H1 (cell line): ENCODE results near the gene PCSK4. TPM values are rescaled to one million over a fixed set of nuclear protein-coding genes. Genes with fewer than 3 reads are reported as not detected.
A peak's percentile ranks its signal among the peaks of the same experiment; 100 is the strongest.

ENCODE experiments used
- CTCF ChIA-PET: fragments of 300-600 bp; sonication (Branson Sonifier 250); formaldehyde crosslinking; loops from one replicate; lab custom pipeline; 2021; ENCODE audit not compliant: partially characterized antibody; lab: Charles Lee
- POLR2A ChIA-PET: fragments of 300-600 bp; sonication (Branson Sonifier 250); formaldehyde crosslinking; loops from one replicate; lab custom pipeline; 2021; ENCODE audit warnings: inconsistent platforms; ENCODE audit not compliant: partially characterized antibody; lab: Charles Lee
- DNase-seq, 2 experiments: peaks; one replicate each; pipeline versions ENCODE4 v3.0.0 to v3.0.0-alpha.2; 2010 to 2022; ENCODE audit warnings: low spot score in 2 of 2, low read depth in 1 of 2, mixed read lengths in 1 of 2
- FAIRE-seq: peaks from 2 replicates; lab custom pipeline; 2011; peaks lifted over from hg19 to GRCh38; lab: Jason Lieb, UNC
- H2AFZ ChIP-seq: 2 replicates; pipeline ENCODE4 v1.8.1; 2012; ENCODE audit warnings: low read length, inconsistent platforms
- H2AK5ac ChIP-seq: 2 replicates; pipeline ENCODE4 v1.6.1; 2013; ENCODE audit warnings: low read depth, low read length
- H2BK120ac ChIP-seq: replicated peaks from 2 replicates; pipeline ENCODE3; 2013; ENCODE audit warnings: low read depth, low read length, inconsistent platforms
- H2BK12ac ChIP-seq: 2 replicates; pipeline ENCODE4 v1.6.1; 2013; ENCODE audit warnings: low read depth, low read length
- H2BK15ac ChIP-seq: 2 replicates; pipeline ENCODE4 v1.6.1; 2013; ENCODE audit warnings: low read length
- H2BK20ac ChIP-seq: 2 replicates; pipeline ENCODE4 v1.6.1; 2013; ENCODE audit warnings: low read length
- H2BK5ac ChIP-seq: 2 replicates; pipeline ENCODE4 v1.6.1; 2013; ENCODE audit warnings: low read depth, low read length
- H3K14ac ChIP-seq: 2 replicates; pipeline ENCODE4 v1.6.1; 2013; ENCODE audit warnings: inconsistent platforms; ENCODE audit not compliant: insufficient read length
- H3K18ac ChIP-seq: 2 replicates; pipeline ENCODE4 v1.6.1; 2013; ENCODE audit warnings: low read length; ENCODE audit errors: extremely low read depth
- H3K23ac ChIP-seq: 2 replicates; pipeline ENCODE4 v1.6.1; 2013; ENCODE audit warnings: inconsistent platforms; ENCODE audit not compliant: insufficient read length
- H3K23me2 ChIP-seq: 2 replicates; pipeline ENCODE4 v1.6.1; 2013; ENCODE audit warnings: low read depth, low read length
- H3K27ac ChIP-seq: 2 replicates; pipeline ENCODE4 v1.6.1; 2011; ENCODE audit warnings: low read depth, low read length, inconsistent platforms
- H3K27me3 ChIP-seq, 4 experiments: replicated peaks in 1 of 4; 1 replicate in 1 of 4; 2 replicates in 3 of 4; pipeline versions ENCODE4 v1.6.1 to v1.8.1; 2011 to 2013; ENCODE audit warnings: low read length in 3 of 4, mild to moderate bottlenecking in 3 of 4, inconsistent platforms in 2 of 4, mixed read lengths in 2 of 4, moderate library complexity in 1 of 4; ENCODE audit not compliant: control insufficient read depth in 3 of 4, insufficient read depth in 3 of 4; ENCODE audit errors: extremely low read depth in 1 of 4
- H3K36me3 ChIP-seq, 4 experiments: 2 replicates each; pipeline versions ENCODE4 v1.6.1 to v1.8.1; 2011 to 2013; ENCODE audit warnings: mild to moderate bottlenecking in 4 of 4, low read length in 3 of 4, moderate library complexity in 2 of 4, control low read depth in 1 of 4, inconsistent platforms in 1 of 4; ENCODE audit not compliant: insufficient read depth in 4 of 4, control insufficient read depth in 2 of 4
- H3K4ac ChIP-seq: replicated peaks from 2 replicates; pipeline ENCODE3; 2013; ENCODE audit warnings: low read length, low read depth, mixed read lengths, inconsistent platforms; ENCODE audit not compliant: insufficient read length
- H3K4me1 ChIP-seq, 4 experiments: replicated peaks in 1 of 4; 1 replicate in 1 of 4; 2 replicates in 3 of 4; pipeline versions ENCODE4 v1.6.1 to v1.8.1; 2011 to 2013; ENCODE audit warnings: low read length in 3 of 4, inconsistent platforms in 2 of 4, mixed read lengths in 1 of 4; ENCODE audit not compliant: insufficient read depth in 4 of 4, control insufficient read depth in 3 of 4
- H3K4me2 ChIP-seq, 2 experiments: 2 replicates each; pipeline versions ENCODE4 v1.6.1 to v1.8.1; 2011 to 2013; ENCODE audit warnings: low read depth in 2 of 2, low read length in 2 of 2, control low read depth in 1 of 2, inconsistent platforms in 1 of 2, mild to moderate bottlenecking in 1 of 2; ENCODE audit not compliant: insufficient read depth in 1 of 2
- H3K4me3 ChIP-seq, 4 experiments: fragments of 200-600, 300-600 bp in 1 of 4; sonication (generic), shearing (Covaris generic), sonication (Bioruptor Twin) in 1 of 4; 2 replicates each; pipeline versions ENCODE4 v1.5.1 to v1.8.1; 2011 to 2016; ENCODE audit warnings: low read length in 4 of 4, low read depth in 3 of 4, control low read depth in 2 of 4, inconsistent platforms in 2 of 4, mild to moderate bottlenecking in 2 of 4, mixed read lengths in 1 of 4, moderate library complexity in 1 of 4; ENCODE audit not compliant: insufficient read depth in 2 of 4; ENCODE audit errors: extremely low read depth in 1 of 4
- H3K56ac ChIP-seq: replicated peaks from 2 replicates; pipeline ENCODE3; 2013; ENCODE audit warnings: low read depth, mild to moderate bottlenecking, mixed read lengths, low read length, inconsistent platforms; ENCODE audit not compliant: insufficient read length
- H3K79me1 ChIP-seq: 2 replicates; pipeline ENCODE4 v1.6.1; 2013; ENCODE audit warnings: low read depth, low read length, control low read depth
- H3K79me2 ChIP-seq, 2 experiments: 2 replicates each; pipeline versions ENCODE4 v1.6.1 to v1.8.1; 2012 to 2013; ENCODE audit warnings: low read length in 2 of 2, mild to moderate bottlenecking in 2 of 2, inconsistent platforms in 1 of 2; ENCODE audit not compliant: insufficient read depth in 2 of 2, control insufficient read depth in 1 of 2
- H3K9ac ChIP-seq, 4 experiments: replicated peaks in 1 of 4; 1 replicate in 1 of 4; 2 replicates in 3 of 4; pipeline versions ENCODE4 v1.6.1 to v1.8.1; 2011 to 2013; ENCODE audit warnings: low read depth in 3 of 4, low read length in 3 of 4, control low read depth in 2 of 4, mild to moderate bottlenecking in 2 of 4, moderate library complexity in 2 of 4, inconsistent platforms in 1 of 4; ENCODE audit errors: extremely low read depth in 1 of 4
- H3K9me3 ChIP-seq, 2 experiments: 2 replicates each; pipeline versions ENCODE4 v1.6.1 to v1.8.1; 2012 to 2013; ENCODE audit warnings: mild to moderate bottlenecking in 2 of 2, moderate library complexity in 2 of 2, control low read depth in 1 of 2, inconsistent platforms in 1 of 2, low read depth in 1 of 2, low read length in 1 of 2, mixed read lengths in 1 of 2; ENCODE audit not compliant: insufficient read depth in 2 of 2
- H4K20me1 ChIP-seq, 2 experiments: replicated peaks in 1 of 2; 2 replicates each; pipeline versions ENCODE3 to v1.8.1; 2011 to 2013; ENCODE audit warnings: inconsistent platforms in 2 of 2, low read length in 2 of 2, mild to moderate bottlenecking in 1 of 2; ENCODE audit not compliant: insufficient read depth in 2 of 2, control insufficient read depth in 1 of 2
- H4K5ac ChIP-seq: 2 replicates; pipeline ENCODE4 v1.6.1; 2013; ENCODE audit warnings: low read length, low read depth, mixed read lengths, inconsistent platforms; ENCODE audit not compliant: insufficient read length
- H4K8ac ChIP-seq: 2 replicates; pipeline ENCODE4 v1.8.0; 2013; ENCODE audit warnings: mild to moderate bottlenecking, moderate library complexity, low read length, inconsistent platforms; ENCODE audit not compliant: insufficient read depth; ENCODE audit errors: extremely low read depth
- H4K91ac ChIP-seq: replicated peaks from 2 replicates; pipeline ENCODE3; 2013; ENCODE audit warnings: low read length, mixed read lengths, inconsistent platforms; ENCODE audit not compliant: insufficient read length
- ASH2L ChIP-seq: fragments of 200-600, 300-600 bp; sonication (generic); IDR thresholded peaks from one replicate; pipeline ENCODE4 v1.7.1; 2017; ENCODE audit warnings: low read length
- CBX8 ChIP-seq: fragments of 300-800, 300-1000 bp; sonication (generic); IDR thresholded peaks from 2 replicates; pipeline ENCODE4 v1.7.1; 2016; ENCODE audit warnings: low read depth, low read length, borderline replicate concordance
- CEBPB ChIP-seq: IDR thresholded peaks from 2 replicates; pipeline ENCODE4 v1.6.1; 2012; ENCODE audit warnings: low read depth, low read length
- CHD1 ChIP-seq: IDR thresholded peaks from 2 replicates; pipeline ENCODE4 v1.6.1; 2012; ENCODE audit warnings: low read depth, low read length, improper control_type of control experiment
- GABPA ChIP-seq: IDR thresholded peaks from 2 replicates; pipeline ENCODE4 v1.6.1; 2011; ENCODE audit warnings: mild to moderate bottlenecking, low read length, moderate library complexity, borderline replicate concordance; ENCODE audit not compliant: insufficient read depth
- JUN ChIP-seq: IDR thresholded peaks from 2 replicates; pipeline ENCODE4 v1.6.1; 2011; ENCODE audit warnings: low read depth, mild to moderate bottlenecking, improper control_type of control experiment, low read length
- NANOG ChIP-seq: IDR thresholded peaks from 2 replicates; pipeline ENCODE4 v1.6.1; 2011; ENCODE audit warnings: low read length, low read depth, mild to moderate bottlenecking, inconsistent platforms; ENCODE audit not compliant: insufficient read depth, poor library complexity, severe bottlenecking
- SAP30 ChIP-seq: fragments of 300-600 bp; sonication (generic); IDR thresholded peaks from 2 replicates; pipeline ENCODE4 v1.7.1; 2012; ENCODE audit warnings: low read length, moderate library complexity, mild to moderate bottlenecking, inconsistent platforms; ENCODE audit not compliant: insufficient read depth, insufficient replicate concordance
- SP2 ChIP-seq: IDR thresholded peaks from 2 replicates; pipeline ENCODE4 v1.6.1; 2012; ENCODE audit warnings: mild to moderate bottlenecking, low read length, inconsistent platforms
- SP4 ChIP-seq: IDR thresholded peaks from 2 replicates; pipeline ENCODE4 v1.6.1; 2012; ENCODE audit warnings: low read length, inconsistent platforms
- TEAD4 ChIP-seq: IDR thresholded peaks from 2 replicates; pipeline ENCODE4 v1.6.1; 2012; ENCODE audit warnings: low read depth, low read length, inconsistent platforms, mixed read lengths
- YY1 ChIP-seq: IDR thresholded peaks from 2 replicates; pipeline ENCODE4 v1.6.1; 2011; ENCODE audit warnings: low read depth, mild to moderate bottlenecking, low read length
- WGBS, 2 experiments: shearing (Covaris generic) in 1 of 2; methylation state at CpG; one replicate each; pipeline versions ENCODE4 v1.1.6 to v1.1.7; 2013 to 2015; ENCODE audit warnings: low lambda C conversion rate in 2 of 2, mixed read lengths in 2 of 2, inconsistent platforms in 1 of 2, low coverage in 1 of 2, missing lambda C conversion rate in 1 of 2; ENCODE audit not compliant: insufficient replicate concordance in 2 of 2, insufficient coverage in 1 of 2, insufficient read length in 1 of 2; ENCODE audit errors: extremely low coverage in 1 of 2, missing lambda C conversion rate in 1 of 2; 5-methylcytosine and 5-hydroxymethylcytosine counted together
- polyA plus RNA-seq, 7 experiments: library from polyadenylated mRNA; depleted of rRNA in 3 of 7; stranded (reverse) in 5 of 7; unstranded in 2 of 7; fragments of >200 nt in 5 of 7; fragments of 200-250 nt in 2 of 7; gene quantifications; 1 replicate in 5 of 7; 2 replicates in 1 of 7; 4 replicates in 1 of 7; pipeline versions ENCODE4 v1.2.1 to v1.2.3, GENCODE V29; 2011 to 2013; ENCODE audit warnings: missing spikeins in 2 of 7, mixed read lengths in 2 of 7
- total RNA-seq: library from RNA; stranded (reverse); fragmentation: NEBNext Ultra II Directional; extraction: Animal tissue kit (Norgen Biotek cat#: 25700); gene quantifications from 2 replicates; pipeline ENCODE4 v1.2.1, GENCODE V29; 2021

PCSK4 gene
- total and polyA plus RNA-seq, 2 of the 8 experiments (the other 6 are each of a cell fraction or from before 2014, with no cell fraction given) = 9.8 to 10.7 TPM

DNA sequence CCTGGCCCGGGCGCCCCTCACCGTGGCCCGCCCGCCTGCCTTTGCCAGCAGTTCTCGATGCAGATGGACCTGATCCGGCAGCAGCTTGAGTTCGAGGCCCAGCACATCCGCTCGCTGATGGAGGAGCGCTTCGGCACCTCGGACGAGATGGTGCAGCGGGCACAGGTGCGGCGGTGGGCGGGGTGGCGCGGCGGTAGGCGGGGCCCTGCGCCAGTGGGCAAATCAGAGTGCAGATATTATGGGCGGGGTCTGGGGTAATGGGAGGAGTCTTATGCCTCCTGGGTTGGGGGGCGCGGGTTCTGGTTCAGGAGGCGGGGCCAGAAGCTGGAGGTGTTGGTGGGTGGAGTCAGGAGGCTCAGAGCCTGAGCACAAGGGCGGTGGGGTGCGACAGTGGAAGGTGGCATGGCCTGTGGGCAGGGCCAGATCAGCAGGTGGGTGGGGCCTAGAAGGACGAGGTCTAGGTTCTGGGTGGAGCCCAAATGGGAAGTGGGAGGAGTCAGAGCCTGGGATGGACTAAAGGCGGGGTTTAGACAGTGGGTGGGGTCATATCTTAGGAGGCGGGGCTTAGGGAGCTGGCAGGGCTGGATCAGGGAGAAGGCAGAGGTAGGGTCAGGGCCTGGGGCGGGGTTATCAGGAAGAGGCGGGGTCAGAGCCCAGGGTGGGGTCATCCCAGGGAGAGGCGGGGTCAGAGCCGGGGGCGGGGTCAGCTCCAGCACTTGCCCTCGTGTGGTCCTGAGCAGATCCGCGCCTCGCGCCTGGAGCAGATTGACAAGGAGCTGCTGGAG is 34.6 kb downstream of the PCSK4 start:
- Histone ChIP-seq H3K36me3 (peaks cover 0 to 2% (median 0%) of the 10 kb centered on the region in 4 experiments; a peak in 2 of 8 replicates), H4K5ac (no peak overlapping the region), H3K27ac (no peak overlapping the region), H2BK20ac (no peak overlapping the region), H2BK15ac (no peak overlapping the region), H2AK5ac (no peak overlapping the region), H2BK12ac (peak overlapping the region; percentile 50; the same call in 1 of the 2 replicates), H4K8ac (peak overlapping the region; percentile 62; the same call in 1 of the 2 replicates), H4K91ac (no peak overlapping the region), H3K4ac (no peak overlapping the region), H2BK120ac (no peak overlapping the region), H3K23me2 (peaks cover 3% of the 10 kb centered on the region; the same call in 1 of the 2 replicates), H3K79me1 (no peaks in the 10 kb centered on the region; the same call in 1 of the 2 replicates), H3K27me3 (peaks cover 6 to 25% (median 20%) of the 10 kb centered on the region in 4 experiments), H3K4me1 (peaks cover 0 to 32% (median 27%) of the 10 kb centered on the region in 4 experiments; a peak in 6 of 7 replicates), H3K14ac (no peak overlapping the region), H3K9ac (no peak overlapping the region), H4K20me1 (peaks cover 9 to 10% of the 10 kb centered on the region in 2 experiments), H2AFZ (no peak overlapping the region), H3K23ac (no peak overlapping the region), H3K18ac (no peak overlapping the region), H3K79me2 (no peaks in the 10 kb centered on the region), H3K56ac (no peak overlapping the region), H3K4me2 (peak overlapping the region; percentile 33 to 60), H3K9me3 (no peaks in the 10 kb centered on the region), H2BK5ac (no peak overlapping the region), H3K4me3 (peak overlapping the region in 2 of 4 experiments; percentile 1 to 54; a peak in 3 of 8 replicates)
- ChIA-PET CTCF (interaction anchor here (0.6 to 6.9 kb wide), 12 partner anchors 11 to 411 kb away, joined by 3 to 54 read pairs (median 3); no protein-coding TSS in a partner anchor), POLR2A (interaction anchor here (0.6 to 9.4 kb wide), 8 partner anchors 12 to 186 kb away, joined by 3 to 109 read pairs (median 4); partner anchors contain the start of gene CIRBP)
- FAIRE-seq (peak; percentile 98), DNase-seq (peak; percentile 90 to 97)
- 26% methylated on average over 28 of the region's 42 CpGs; no CpG with 5 or more reads in 1 of the 2 experiments for WGBS, 2 experiments
- TF ChIP-seq NANOG = no peak
- TF ChIP-seq CBX8 = no peak
- TF ChIP-seq TEAD4 = no peak
- TF ChIP-seq SP4 = peak; percentile 72; the same call in 1 of the 2 replicates
- TF ChIP-seq SAP30 = no peak
- no peak for TF ChIP-seq CHD1
- no peak for TF ChIP-seq GABPA
- no peak for TF ChIP-seq ASH2L
- no peak for TF ChIP-seq YY1
- TF ChIP-seq CEBPB = no peak
- no peak for TF ChIP-seq SP2
- TF ChIP-seq JUN = no peak
